ENCODE measurements around the gene CD44. TPM values are rescaled to one million over a fixed set of nuclear protein-coding genes. Genes with fewer than 3 reads are reported as not detected.
"Not testable (repeated sequence)": the region's sequence is repeated elsewhere in the genome, so short reads cannot be mapped to it uniquely, and the experiment has no call there.

CD44 gene
- total and polyA plus RNA-seq, 11 donors, result 3.9 to 210 (median 26.2) TPM

GRCh38 chr11:35223991-35224390 lies 85.0 kb downstream of the CD44 start:
- 90 to 98% (median 94%) methylated on average over 1 of the region's 1 CpG for WGBS, 4 donors
- intact Hi-C loops (cut with DNase I), result no loop called here
- H3K4me3 ChIP-seq, result no peak overlapping the region
- no peak for ATAC-seq
- DNase-seq, result no peak
- no peaks in the 10 kb centered on the region for H3K9me3 ChIP-seq
- peak overlapping the region in 1 of 12 donors; percentile 8 for H3K27ac ChIP-seq
- TF ChIP-seq CTCF (IDR thresholded peaks at IDR 0.05), result no peak
- no peak for TF ChIP-seq POLR2A (IDR thresholded peaks at IDR 0.05)
- peaks cover 0 to 89% (median 45%) of the 10 kb centered on the region in 9 donors for H3K36me3 ChIP-seq
- H3K27me3 ChIP-seq, result no peaks in the 10 kb centered on the region
- peaks cover 0 to 28% (median 0%) of the 10 kb centered on the region in 12 donors for H3K4me1 ChIP-seq

GRCh38 chr11:35225946-35226520 lies 87.1 kb downstream of the CD44 start:
- DNase-seq (no peak), ATAC-seq (no peak)
- no peak for TF ChIP-seq CTCF (IDR thresholded peaks at IDR 0.05)
- TF ChIP-seq POLR2A (IDR thresholded peaks at IDR 0.05), result no peak
- intact Hi-C loops (cut with DNase I), result no loop called here
- Histone ChIP-seq H3K27ac (peak overlapping the region in 1 of 12 donors; percentile 86), H3K4me3 (no peak overlapping the region), H3K27me3 (no peaks in the 10 kb centered on the region), H3K4me1 (peaks cover 0 to 32% (median 0%) of the 10 kb centered on the region in 12 donors), H3K36me3 (peaks cover 0 to 89% (median 45%) of the 10 kb centered on the region in 9 donors), H3K9me3 (no peaks in the 10 kb centered on the region)
- WGBS, 4 donors, result 76 to 84% (median 79%) methylated on average over 3 of the region's 3 CpGs

GRCh38 chr11:35226756-35227155 lies 87.8 kb downstream of the CD44 start:
- intact Hi-C loops (cut with DNase I); H3K27me3 ChIP-seq; ATAC-seq; H3K4me3 ChIP-seq; DNase-seq; H3K9me3 ChIP-seq: not testable (repeated sequence)
- peaks cover 0 to 83% (median 38%) of the 10 kb centered on the region in 9 donors for H3K36me3 ChIP-seq
- peaks cover 0 to 32% (median 0%) of the 10 kb centered on the region in 12 donors for H3K4me1 ChIP-seq
- WGBS, 4 donors, result 93 to 96% (median 94%) methylated on average over 6 of the region's 6 CpGs
- peak overlapping the region in 1 of 12 donors; percentile 86 for H3K27ac ChIP-seq

GRCh38 chr11:35227576-35228327 lies 88.8 kb downstream of the CD44 start:
- Histone ChIP-seq H3K4me3 (no peak overlapping the region), H3K36me3 (peaks cover 0 to 73% (median 28%) of the 10 kb centered on the region in 9 donors), H3K4me1 (peaks cover 0 to 35% (median 0%) of the 10 kb centered on the region in 12 donors), H3K27me3 (no peaks in the 10 kb centered on the region), H3K9me3 (no peaks in the 10 kb centered on the region), H3K27ac (peak overlapping the region in 2 of 12 donors; percentile 3 to 86)
- intact Hi-C loops (cut with DNase I), result no loop called here
- no peak for TF ChIP-seq POLR2A (IDR thresholded peaks at IDR 0.05)
- no peak for TF ChIP-seq CTCF (IDR thresholded peaks at IDR 0.05)
- no peak for DNase-seq
- peak in 2 of 4 donors; percentile 59 to 85 for ATAC-seq
- whole genome bisulfite sequencing, 4 donors, result 84 to 90% (median 88%) methylated on average over 5 of the region's 5 CpGs

Measured in heart left ventricle (tissue), 16 donors.